ENCODE data around the gene IFNL4.

IFNL4 gene

DNA sequence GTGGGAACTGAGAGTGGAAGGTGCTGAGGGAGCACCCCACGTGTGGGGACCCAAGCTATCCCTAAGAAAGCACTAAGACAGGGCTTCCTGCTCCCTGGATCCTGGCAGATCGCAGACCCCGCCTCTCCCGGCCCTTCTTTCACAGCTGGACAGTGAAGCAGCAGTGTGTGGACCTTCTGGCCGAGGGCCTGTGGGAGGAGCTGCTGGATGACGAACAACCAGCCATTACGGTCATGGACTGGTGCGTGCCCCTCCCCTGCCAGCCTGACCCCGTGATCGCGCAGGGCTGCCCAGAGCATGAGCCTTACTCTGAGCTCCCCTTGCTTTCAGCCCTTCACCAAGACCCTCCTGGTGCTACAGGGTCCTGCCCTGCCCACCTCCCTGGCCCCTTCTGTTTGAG is 49.6 kb downstream of the IFNL4 start:
- Histone ChIP-seq H3K27me3 (ENCODE audit: insufficient read depth, low read depth, severe bottlenecking) (no peaks in the 10 kb centered on the region), H3K9me3 (ENCODE audit: severe bottlenecking) (no peaks in the 10 kb centered on the region), H3K36me3 (no peaks in the 10 kb centered on the region), H3K4me3 (ENCODE audit: low read depth, low read length) (no peak overlapping the region), H3K27ac (no peak overlapping the region)
- TF ChIP-seq, protein P1, sequence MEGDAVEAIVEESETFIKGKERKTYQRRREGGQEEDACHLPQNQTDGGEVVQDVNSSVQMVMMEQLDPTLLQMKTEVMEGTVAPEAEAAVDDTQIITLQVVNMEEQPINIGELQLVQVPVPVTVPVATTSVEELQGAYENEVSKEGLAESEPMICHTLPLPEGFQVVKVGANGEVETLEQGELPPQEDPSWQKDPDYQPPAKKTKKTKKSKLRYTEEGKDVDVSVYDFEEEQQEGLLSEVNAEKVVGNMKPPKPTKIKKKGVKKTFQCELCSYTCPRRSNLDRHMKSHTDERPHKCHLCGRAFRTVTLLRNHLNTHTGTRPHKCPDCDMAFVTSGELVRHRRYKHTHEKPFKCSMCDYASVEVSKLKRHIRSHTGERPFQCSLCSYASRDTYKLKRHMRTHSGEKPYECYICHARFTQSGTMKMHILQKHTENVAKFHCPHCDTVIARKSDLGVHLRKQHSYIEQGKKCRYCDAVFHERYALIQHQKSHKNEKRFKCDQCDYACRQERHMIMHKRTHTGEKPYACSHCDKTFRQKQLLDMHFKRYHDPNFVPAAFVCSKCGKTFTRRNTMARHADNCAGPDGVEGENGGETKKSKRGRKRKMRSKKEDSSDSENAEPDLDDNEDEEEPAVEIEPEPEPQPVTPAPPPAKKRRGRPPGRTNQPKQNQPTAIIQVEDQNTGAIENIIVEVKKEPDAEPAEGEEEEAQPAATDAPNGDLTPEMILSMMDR (IDR thresholded peaks at IDR 0.05; ENCODE audit: low read depth, low read length): no peak
- DNase-seq: peak; percentile 46

DNA sequence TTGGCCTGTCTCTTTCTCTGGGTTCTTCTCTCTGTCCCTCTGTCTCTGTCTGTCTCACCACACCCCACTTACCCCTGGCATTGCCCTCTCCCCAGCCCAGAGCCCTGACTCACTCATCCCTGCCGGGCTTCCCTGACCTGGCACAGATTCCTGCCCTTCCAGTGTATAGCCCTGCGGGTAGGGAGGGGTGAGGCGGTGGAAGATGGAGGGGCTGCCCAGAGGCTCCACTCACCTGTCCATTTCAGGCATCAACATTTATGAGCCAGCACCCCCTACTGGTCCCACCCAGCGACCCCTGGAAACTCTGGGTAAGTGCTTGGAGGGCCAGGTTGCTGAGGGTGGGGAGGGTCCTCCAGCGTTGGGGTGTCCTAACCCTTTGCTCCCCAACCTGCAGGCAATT is 50.8 kb downstream of the IFNL4 start:
- TF ChIP-seq, protein P1 (IDR thresholded peaks at IDR 0.05; ENCODE audit: low read depth, low read length): 0 out of 2 replicates have a peak, but pooled peaks have one; percentile 30
- Histone ChIP-seq H3K36me3 (no peaks in the 10 kb centered on the region), H3K27me3 (ENCODE audit: insufficient read depth, low read depth, severe bottlenecking) (no peaks in the 10 kb centered on the region), H3K27ac (no peak overlapping the region), H3K4me3 (ENCODE audit: low read depth, low read length) (no peak overlapping the region), H3K9me3 (ENCODE audit: severe bottlenecking) (no peaks in the 10 kb centered on the region)
- DNase-seq: peak; percentile 42

DNA sequence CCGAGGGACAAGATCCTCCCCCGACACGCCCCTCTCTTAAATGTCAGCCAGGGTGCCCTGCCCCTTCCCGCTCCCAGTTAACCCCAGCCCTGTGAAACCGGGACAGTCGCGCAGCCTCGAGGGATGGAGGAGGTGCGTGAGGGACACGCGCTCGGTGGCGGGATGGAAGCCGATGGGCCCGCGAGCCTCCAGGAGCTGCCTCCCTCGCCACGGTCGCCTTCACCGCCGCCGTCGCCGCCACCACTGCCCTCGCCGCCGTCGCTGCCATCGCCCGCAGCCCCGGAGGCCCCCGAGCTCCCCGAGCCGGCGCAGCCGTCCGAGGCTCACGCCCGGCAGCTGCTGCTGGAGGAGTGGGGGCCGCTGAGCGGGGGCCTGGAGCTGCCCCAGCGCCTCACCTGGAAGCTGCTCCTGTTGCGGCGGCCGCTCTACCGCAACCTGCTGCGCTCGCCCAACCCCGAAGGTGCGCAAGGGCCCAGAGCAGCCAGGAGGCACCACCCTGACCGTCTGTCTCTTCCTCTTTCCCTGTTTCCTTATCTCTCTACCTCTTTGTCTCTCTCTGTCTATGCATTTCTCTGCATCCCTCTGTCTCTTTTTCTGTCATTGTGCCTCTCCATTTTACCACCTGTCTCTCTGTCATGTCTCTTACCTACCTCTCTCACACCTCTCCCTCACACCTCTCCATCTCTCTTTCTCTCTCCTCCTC is 51.6 kb downstream of the IFNL4 start, which contains the start of gene NCCRP1:
NCCRP1 (plus strand) TSS at position 105 of the 703 bp plus-strand sequence; CDS start at position 124, 19 bp downstream.
- Histone ChIP-seq H3K27me3 (ENCODE audit: insufficient read depth, low read depth, severe bottlenecking) (no peaks in the 10 kb centered on the region), H3K9me3 (ENCODE audit: severe bottlenecking) (no peaks in the 10 kb centered on the region), H3K36me3 (no peaks in the 10 kb centered on the region), H3K27ac (no peak within 1 kb of the TSS), H3K4me3 (ENCODE audit: low read depth, low read length) (no peak within 1 kb of the TSS)
- TF ChIP-seq, protein P1 (IDR thresholded peaks at IDR 0.05; ENCODE audit: low read depth, low read length): no peak
- peak; percentile 24 for DNase-seq

DNA sequence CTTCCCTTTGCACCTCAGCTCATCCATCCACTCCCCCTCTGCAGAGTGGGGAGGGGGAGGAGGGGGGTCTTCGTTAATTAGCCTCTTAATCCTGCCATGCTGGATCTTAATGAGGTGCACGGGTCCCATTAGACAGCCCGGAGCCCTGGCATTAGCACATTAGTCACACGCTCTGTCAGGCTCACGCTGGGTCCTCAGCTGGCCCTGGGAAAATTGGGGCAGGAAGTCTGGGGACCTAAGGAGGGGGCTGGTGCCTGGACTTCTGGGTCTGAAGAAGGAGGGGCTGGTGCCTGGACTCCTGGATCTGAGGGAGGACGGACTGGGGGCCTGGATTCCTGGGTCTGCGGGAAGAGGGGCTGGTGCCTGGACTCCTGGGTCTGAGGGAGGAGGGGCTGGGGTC is 52.3 kb downstream of the IFNL4 start:
- Histone ChIP-seq H3K27ac (no peak overlapping the region), H3K9me3 (ENCODE audit: severe bottlenecking) (no peaks in the 10 kb centered on the region), H3K27me3 (ENCODE audit: insufficient read depth, low read depth, severe bottlenecking) (no peaks in the 10 kb centered on the region), H3K4me3 (ENCODE audit: low read depth, low read length) (no peak overlapping the region), H3K36me3 (no peaks in the 10 kb centered on the region)
- TF ChIP-seq, protein P1 (IDR thresholded peaks at IDR 0.05; ENCODE audit: low read depth, low read length): no peak
- no peak for DNase-seq
